ENCODE results near the gene PSRC1.
"Not testable (repeated sequence)": the region's sequence is repeated elsewhere in the genome, so short reads cannot be mapped to it uniquely, and the experiment has no call there.

The PSRC1 gene

DNA sequence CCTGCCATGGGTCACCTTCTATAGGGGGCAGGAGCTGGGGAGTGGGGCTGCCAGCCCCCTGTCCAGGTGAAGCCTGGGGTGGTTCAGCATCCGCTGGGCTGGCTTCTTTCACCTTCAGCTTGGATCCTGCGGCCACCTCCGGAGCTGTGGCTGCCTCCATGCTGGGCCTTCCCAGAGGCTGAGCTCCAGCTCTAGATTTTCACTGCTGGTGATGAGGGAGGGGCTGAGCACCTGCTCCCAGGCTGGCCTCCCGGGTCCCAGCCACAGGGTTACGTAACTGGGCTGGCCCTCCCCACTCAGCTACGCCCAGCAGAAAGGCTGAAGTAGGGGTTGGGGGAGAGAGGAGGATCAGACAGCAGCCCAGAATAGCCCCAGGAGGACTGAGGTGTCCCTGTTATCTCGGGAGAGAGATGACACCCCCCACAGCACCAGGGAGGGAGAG lies 23.9 kb upstream of the PSRC1 start, which contains the start of gene MYBPHL:
Gene MYBPHL (minus strand): TSS at position 180 of the 442 bp plus-strand sequence. CDS start 20 bp downstream, at position 160.
- Histone ChIP-seq H3K9ac (ENCODE audit: low read length) (no peak within 1 kb of the TSS), H3K4me2 (ENCODE audit: low read depth, low read length, poor library complexity, severe bottlenecking) (no peak within 1 kb of the TSS), H3K4me3 (ENCODE audit: insufficient read depth, low read length, poor library complexity, severe bottlenecking) (no peak within 1 kb of the TSS), H3K27me3 (ENCODE audit: low read length) (no peaks in the 10 kb centered on the region), H4K20me1 (ENCODE audit: low read depth, low read length) (no peaks in the 10 kb centered on the region), H3K27ac (ENCODE audit: low read depth, low read length) (no peak within 1 kb of the TSS), H3K79me2 (ENCODE audit: insufficient read depth, low read length) (no peaks in the 10 kb centered on the region), H3F3A (ENCODE audit: insufficient read depth) (no peaks in the 10 kb centered on the region), H3K9me3 (ENCODE audit: insufficient read depth, low read length) (no peaks in the 10 kb centered on the region), H3K36me3 (ENCODE audit: low read length) (no peaks in the 10 kb centered on the region), H3K9me2 (replicated peaks; ENCODE audit: insufficient read depth, low read length) (no peaks in the 10 kb centered on the region), H2AFZ (ENCODE audit: low read depth, low read length, severe bottlenecking) (no peak within 1 kb of the TSS)
- TF ChIP-seq, protein P1, sequence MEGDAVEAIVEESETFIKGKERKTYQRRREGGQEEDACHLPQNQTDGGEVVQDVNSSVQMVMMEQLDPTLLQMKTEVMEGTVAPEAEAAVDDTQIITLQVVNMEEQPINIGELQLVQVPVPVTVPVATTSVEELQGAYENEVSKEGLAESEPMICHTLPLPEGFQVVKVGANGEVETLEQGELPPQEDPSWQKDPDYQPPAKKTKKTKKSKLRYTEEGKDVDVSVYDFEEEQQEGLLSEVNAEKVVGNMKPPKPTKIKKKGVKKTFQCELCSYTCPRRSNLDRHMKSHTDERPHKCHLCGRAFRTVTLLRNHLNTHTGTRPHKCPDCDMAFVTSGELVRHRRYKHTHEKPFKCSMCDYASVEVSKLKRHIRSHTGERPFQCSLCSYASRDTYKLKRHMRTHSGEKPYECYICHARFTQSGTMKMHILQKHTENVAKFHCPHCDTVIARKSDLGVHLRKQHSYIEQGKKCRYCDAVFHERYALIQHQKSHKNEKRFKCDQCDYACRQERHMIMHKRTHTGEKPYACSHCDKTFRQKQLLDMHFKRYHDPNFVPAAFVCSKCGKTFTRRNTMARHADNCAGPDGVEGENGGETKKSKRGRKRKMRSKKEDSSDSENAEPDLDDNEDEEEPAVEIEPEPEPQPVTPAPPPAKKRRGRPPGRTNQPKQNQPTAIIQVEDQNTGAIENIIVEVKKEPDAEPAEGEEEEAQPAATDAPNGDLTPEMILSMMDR (IDR thresholded peaks at IDR 0.05; ENCODE audit: insufficient read depth, low read length, poor library complexity, severe bottlenecking), result no peak
- no peak for TF ChIP-seq EZH2phosphoT487 (conservative IDR thresholded peaks at IDR 0.05; ENCODE audit: low read length)

DNA sequence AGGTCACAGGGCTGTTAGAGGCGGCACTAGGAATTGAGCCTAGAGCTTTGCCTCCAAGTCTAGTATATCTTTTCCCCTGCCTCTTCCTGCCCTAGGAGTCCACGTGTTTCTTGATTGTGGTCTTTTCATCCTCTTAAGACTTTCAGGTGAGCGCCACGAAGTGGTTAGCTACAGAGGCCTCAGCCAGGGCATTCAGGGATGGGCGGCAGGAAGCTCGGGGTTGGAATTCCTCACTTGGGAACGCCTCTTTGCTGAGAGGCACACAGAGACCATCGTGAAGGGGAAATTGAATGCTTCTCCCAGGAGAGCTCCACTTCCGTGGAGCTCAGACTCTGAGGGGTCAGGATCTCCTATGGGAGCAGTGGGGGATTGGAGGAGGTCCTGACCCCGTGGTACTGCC lies 23.0 kb upstream of the PSRC1 start:
- not testable (repeated sequence) for H3K9me3 ChIP-seq (ENCODE audit: insufficient read depth, low read length); H3K27ac ChIP-seq (ENCODE audit: low read depth, low read length); H3K27me3 ChIP-seq (ENCODE audit: low read length); H4K20me1 ChIP-seq (ENCODE audit: low read depth, low read length); H3K79me2 ChIP-seq (ENCODE audit: insufficient read depth, low read length); H3F3A ChIP-seq (ENCODE audit: insufficient read depth); H3K4me2 ChIP-seq (ENCODE audit: low read depth, low read length, poor library complexity, severe bottlenecking); H2AFZ ChIP-seq (ENCODE audit: low read depth, low read length, severe bottlenecking); H3K9ac ChIP-seq (ENCODE audit: low read length); H3K4me3 ChIP-seq (ENCODE audit: insufficient read depth, low read length, poor library complexity, severe bottlenecking); H3K9me2 ChIP-seq (replicated peaks; ENCODE audit: insufficient read depth, low read length); H3K36me3 ChIP-seq (ENCODE audit: low read length)

DNA sequence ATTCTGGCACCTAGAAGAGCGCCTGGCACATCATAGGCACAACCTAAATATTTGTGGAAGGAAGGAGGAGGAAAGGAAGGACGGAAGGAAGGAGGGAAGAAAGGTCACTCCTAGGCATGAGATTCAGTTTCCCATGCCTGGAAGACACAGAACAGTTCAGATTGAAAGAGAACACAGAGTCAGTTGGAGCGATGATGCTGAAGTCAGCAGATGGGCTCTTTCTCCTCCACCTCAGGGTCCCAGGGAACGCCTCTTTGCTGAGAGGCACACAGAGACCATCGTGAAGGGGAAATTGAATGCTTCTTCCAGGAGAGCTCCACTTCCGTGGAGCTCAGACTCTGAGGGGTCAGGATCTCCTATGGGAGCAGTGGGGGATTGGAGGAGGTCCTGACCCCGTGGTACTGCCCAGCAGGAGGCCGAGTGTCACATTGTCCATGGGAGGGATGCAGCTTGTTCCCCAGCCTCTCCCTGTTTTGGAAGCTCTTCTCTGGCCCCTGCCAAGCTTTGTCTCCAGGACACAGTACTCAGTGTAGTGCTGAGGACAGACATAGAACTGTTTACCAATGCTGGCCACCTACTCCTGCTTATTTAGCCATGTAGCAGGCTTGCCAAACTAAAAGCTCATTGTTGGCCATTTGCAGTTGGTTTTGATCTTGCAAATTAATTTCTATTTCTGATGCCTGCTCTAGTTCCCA lies 21.4 kb upstream of the PSRC1 start:
- H3K36me3 ChIP-seq (ENCODE audit: low read length), result no peaks in the 10 kb centered on the region
- no peak overlapping the region for H3K27ac ChIP-seq (ENCODE audit: low read depth, low read length)
- no peaks in the 10 kb centered on the region for H3K27me3 ChIP-seq (ENCODE audit: low read length)
- no peak overlapping the region for H3K4me2 ChIP-seq (ENCODE audit: low read depth, low read length, poor library complexity, severe bottlenecking)
- H3K4me3 ChIP-seq (ENCODE audit: insufficient read depth, low read length, poor library complexity, severe bottlenecking), result no peak overlapping the region
- no peak overlapping the region for H2AFZ ChIP-seq (ENCODE audit: low read depth, low read length, severe bottlenecking)
- no peaks in the 10 kb centered on the region for H3K79me2 ChIP-seq (ENCODE audit: insufficient read depth, low read length)
- H3F3A ChIP-seq (ENCODE audit: insufficient read depth), result no peaks in the 10 kb centered on the region
- TF ChIP-seq, protein P1 (IDR thresholded peaks at IDR 0.05; ENCODE audit: insufficient read depth, low read length, poor library complexity, severe bottlenecking), result no peak
- TF ChIP-seq EZH2phosphoT487 (conservative IDR thresholded peaks at IDR 0.05; ENCODE audit: low read length), result no peak
- no peak overlapping the region for H3K9ac ChIP-seq (ENCODE audit: low read length)
- H3K9me3 ChIP-seq (ENCODE audit: insufficient read depth, low read length), result no peaks in the 10 kb centered on the region
- no peaks in the 10 kb centered on the region for H3K9me2 ChIP-seq (replicated peaks; ENCODE audit: insufficient read depth, low read length)
- H4K20me1 ChIP-seq (ENCODE audit: low read depth, low read length), result no peaks in the 10 kb centered on the region

DNA sequence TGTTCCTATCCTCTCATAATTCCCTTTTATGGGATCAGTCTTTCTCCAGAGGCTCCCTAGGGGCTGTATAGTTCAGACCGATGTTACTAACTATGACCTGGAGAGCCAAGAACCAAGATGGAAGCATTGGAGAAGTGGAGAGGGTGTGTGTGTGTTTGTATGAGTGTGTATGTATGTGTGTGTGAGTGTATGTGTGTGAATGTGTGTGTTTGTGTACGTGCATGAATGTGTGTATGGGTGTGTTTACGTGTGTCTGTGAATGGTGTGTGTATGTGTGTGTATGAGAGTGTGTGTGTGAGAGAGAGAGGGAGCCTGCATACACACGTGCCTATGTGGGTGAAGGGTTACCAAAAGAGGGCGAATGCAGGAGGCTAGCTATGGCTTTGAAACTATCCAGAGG lies 18.9 kb upstream of the PSRC1 start:
- Histone ChIP-seq H3K27ac (ENCODE audit: low read depth, low read length) (no peak overlapping the region), H3K79me2 (ENCODE audit: insufficient read depth, low read length) (no peaks in the 10 kb centered on the region), H3K9me3 (ENCODE audit: insufficient read depth, low read length) (no peaks in the 10 kb centered on the region), H3K9ac (ENCODE audit: low read length) (no peak overlapping the region), H3K27me3 (ENCODE audit: low read length) (no peaks in the 10 kb centered on the region), H4K20me1 (ENCODE audit: low read depth, low read length) (no peaks in the 10 kb centered on the region), H3K4me2 (ENCODE audit: low read depth, low read length, poor library complexity, severe bottlenecking) (no peak overlapping the region), H2AFZ (ENCODE audit: low read depth, low read length, severe bottlenecking) (no peak overlapping the region), H3K4me3 (ENCODE audit: insufficient read depth, low read length, poor library complexity, severe bottlenecking) (no peak overlapping the region), H3K9me2 (replicated peaks; ENCODE audit: insufficient read depth, low read length) (no peaks in the 10 kb centered on the region), H3F3A (ENCODE audit: insufficient read depth) (no peaks in the 10 kb centered on the region), H3K36me3 (ENCODE audit: low read length) (no peaks in the 10 kb centered on the region)
- no peak for TF ChIP-seq EZH2phosphoT487 (conservative IDR thresholded peaks at IDR 0.05; ENCODE audit: low read length)
- TF ChIP-seq, protein P1 (IDR thresholded peaks at IDR 0.05; ENCODE audit: insufficient read depth, low read length, poor library complexity, severe bottlenecking), result no peak
